Measurements from ENCODE around the gene CCN2.

The CCN2 gene

GRCh38 chr6:131950767-131951575 lies at the start of gene CCN2:
TSS of gene CCN2 (minus strand) at chr6:131951372. CDS start at chr6:131951172, 200 bp downstream.
- peak in 1 of 2 experiments; percentile 2 for DNase-seq

GRCh38 chr6:132000296-132000695 lies 49.1 kb upstream of the CCN2 start:
- no peak for DNase-seq

GRCh38 chr6:131999545-132000146 lies 48.5 kb upstream of the CCN2 start:
- DNase-seq = no peak

GRCh38 chr6:131998255-131998982 lies 47.2 kb upstream of the CCN2 start:
- no peak for DNase-seq

- DNase-seq = no peak
Measured at GRCh38 chr6:131997429-131998153, 46.4 kb upstream of the CCN2 start.

- no peak for DNase-seq
Measured at GRCh38 chr6:131995917-131996316, 44.7 kb upstream of the CCN2 start.

GRCh38 chr6:131992557-131992956 lies 41.4 kb upstream of the CCN2 start:
- no peak for DNase-seq

- no peak for DNase-seq
Measured at GRCh38 chr6:131989036-131989435, 37.9 kb upstream of the CCN2 start.

- no peak for DNase-seq
Measured at GRCh38 chr6:131982740-131983259, 31.6 kb upstream of the CCN2 start.

- no peak for DNase-seq
Measured at GRCh38 chr6:131981624-131981978, 30.4 kb upstream of the CCN2 start.

- no peak for DNase-seq
Measured at GRCh38 chr6:131980791-131981623, 29.8 kb upstream of the CCN2 start.

- DNase-seq = no peak
Measured at GRCh38 chr6:131980338-131980790, 29.2 kb upstream of the CCN2 start.

GRCh38 chr6:131979515-131980337 lies 28.6 kb upstream of the CCN2 start:
- no peak for DNase-seq

GRCh38 chr6:131978522-131978921 lies 27.4 kb upstream of the CCN2 start:
- DNase-seq = no peak

- DNase-seq = no peak
Measured at GRCh38 chr6:131976545-131977061, 25.4 kb upstream of the CCN2 start.

GRCh38 chr6:131972741-131973140 lies 21.6 kb upstream of the CCN2 start:
- DNase-seq = no peak

GRCh38 chr6:131970076-131970859 lies 19.1 kb upstream of the CCN2 start:
- no peak for DNase-seq

GRCh38 chr6:131968656-131969055 lies 17.5 kb upstream of the CCN2 start:
- DNase-seq = no peak

- no peak for DNase-seq
Measured at GRCh38 chr6:131967948-131968347, 16.8 kb upstream of the CCN2 start.

GRCh38 chr6:131966443-131966842 lies 15.3 kb upstream of the CCN2 start:
- DNase-seq = no peak
